Vagina (tissue), 2 donors: ENCODE data around the gene SMOC1.

ENCODE experiments used
- CTCF ChIP-seq, 3 experiments: fragments of 450-650 bp in 2 of 3; fragments of 200-600 bp in 1 of 3; sonication (generic) in 1 of 3; IDR thresholded peaks; one replicate each; pipeline ENCODE4 v1.5.1; 2017 to 2019; ENCODE audit warnings: antibody characterized with exemption in 3 of 3, mild to moderate bottlenecking in 2 of 3, moderate library complexity in 2 of 3
- POLR2A ChIP-seq, 2 donors: fragments of 450-650 bp; IDR thresholded peaks; one replicate each; pipeline ENCODE4 v1.6.1; 2017; ENCODE audit warnings: antibody characterized with exemption in 2 of 2, mild to moderate bottlenecking in 2 of 2, moderate library complexity in 2 of 2

- TF ChIP-seq CTCF (IDR thresholded peaks at IDR 0.05) (no peak), POLR2A (IDR thresholded peaks at IDR 0.05) (no peak)
Measured at GRCh38 chr14:69943084-69943780, 64.0 kb downstream of the SMOC1 start.
